K562 (cell line): ENCODE data around the gene CXCL6. TPM values are rescaled to one million over a fixed set of nuclear protein-coding genes. Genes with fewer than 3 reads are reported as not detected.

Source experiments
- ATAC-seq: fragments of 200-7000 bp; cut with Tn5 transposase; 3 replicates; pipeline ENCODE4 v1.9.1; 2020; ENCODE audit warnings: moderate library complexity
- BruUV-seq: library from RNA; stranded (reverse); fragments of 400-500 nt; replicated peaks from 2 replicates; lab custom pipeline; 2021; lab: Mats Ljungman, UMichigan
- CTCF ChIA-PET: fragments of 300-600 bp; formaldehyde crosslinking; extraction: SDS; loops from one replicate; lab custom pipeline; 2021; ENCODE audit warnings: low intra/inter-chr PET ratio; lab: Yijun Ruan, JAX
- POLR2A ChIA-PET: fragments of 300-600, 350-650 bp; sonication (Branson Sonifier 250); formaldehyde crosslinking; extraction: SDS; loops from one replicate; lab custom pipeline; 2021; ENCODE audit warnings: antibody characterized with exemption, inconsistent platforms; lab: Yijun Ruan, JAX
- DNase-seq, 4 experiments: peaks; one replicate each; pipeline versions ENCODE4 v3.0.0 to v3.0.0-alpha.2; 2011 to 2018; ENCODE audit warnings: low spot score in 3 of 4, mixed read lengths in 3 of 4; ENCODE audit errors: extremely low read depth in 1 of 4
- FAIRE-seq: peaks from 2 replicates; lab custom pipeline; 2011; peaks lifted over from hg19 to GRCh38; lab: Jason Lieb, UNC
- H2AFZ ChIP-seq: 2 replicates; pipeline ENCODE4 v1.6.0; 2011; ENCODE audit warnings: low read depth, low read length, control low read depth, inconsistent platforms
- H3K27ac ChIP-seq: fragments of 200-600 bp; 3 replicates; pipeline ENCODE4 v1.8.0; 2011; ENCODE audit warnings: low read depth, mild to moderate bottlenecking, control low read depth, inconsistent platforms, low read length, moderate library complexity, mixed read lengths; ENCODE audit errors: extremely low read depth
- H3K27me3 ChIP-seq, 2 experiments: fragments of 300-600 bp in 1 of 2; 2 replicates in 1 of 2; 3 replicates in 1 of 2; pipeline versions ENCODE4 v1.6.0 to v1.8.0; 2011; ENCODE audit warnings: inconsistent platforms in 2 of 2, low read length in 2 of 2, mild to moderate bottlenecking in 1 of 2, mixed read lengths in 1 of 2, moderate library complexity in 1 of 2; ENCODE audit not compliant: control insufficient read depth in 2 of 2, insufficient read depth in 2 of 2
- H3K36me3 ChIP-seq: fragments of 300-600 bp; 3 replicates; pipeline ENCODE4 v1.8.0; 2011; ENCODE audit warnings: mild to moderate bottlenecking, low read length, inconsistent platforms; ENCODE audit not compliant: control insufficient read depth, insufficient read depth
- H3K4me1 ChIP-seq, 2 experiments: fragments of 200-600 bp in 1 of 2; replicated peaks in 1 of 2; 2 replicates in 1 of 2; 3 replicates in 1 of 2; pipeline versions ENCODE4 v1.5.1 to v1.8.0; 2011; ENCODE audit warnings: inconsistent platforms in 2 of 2, low read length in 2 of 2, mild to moderate bottlenecking in 1 of 2, mixed read lengths in 1 of 2, moderate library complexity in 1 of 2; ENCODE audit not compliant: control insufficient read depth in 2 of 2, insufficient read depth in 2 of 2
- H3K4me2 ChIP-seq: 2 replicates; pipeline ENCODE4 v1.6.1; 2011; ENCODE audit warnings: low read length, control low read depth, inconsistent platforms, mixed read lengths; ENCODE audit not compliant: insufficient read depth
- H3K4me3 ChIP-seq: fragments of 200-600 bp; sonication (generic), shearing (Covaris generic); 2 replicates; pipeline ENCODE4 v1.5.1; 2016; ENCODE audit warnings: control low read depth, inconsistent platforms
- H3K79me2 ChIP-seq: fragments of 200-600 bp; 3 replicates; pipeline ENCODE4 v1.8.0; 2011; ENCODE audit warnings: low read length, inconsistent platforms; ENCODE audit not compliant: control insufficient read depth, insufficient read depth
- H3K9ac ChIP-seq, 2 experiments: 2 replicates each; pipeline versions ENCODE4 v1.6.0 to v1.6.1; 2011; ENCODE audit warnings: low read depth in 2 of 2, low read length in 2 of 2, control low read depth in 1 of 2, inconsistent platforms in 1 of 2, mild to moderate bottlenecking in 1 of 2, mixed read lengths in 1 of 2; ENCODE audit not compliant: insufficient read depth in 1 of 2
- H3K9me1 ChIP-seq: one replicate; pipeline ENCODE4 v1.6.0; 2011; ENCODE audit warnings: inconsistent platforms, mild to moderate bottlenecking, low read length, moderate library complexity; ENCODE audit not compliant: control insufficient read depth, insufficient read depth
- H3K9me3 ChIP-seq: replicated peaks from 2 replicates; pipeline ENCODE4 v1.5.1; 2011; ENCODE audit warnings: low read depth, low read length, inconsistent platforms; ENCODE audit not compliant: control insufficient read depth, insufficient read depth
- H4K20me1 ChIP-seq: replicated peaks from 2 replicates; pipeline ENCODE4 v1.6.1; 2011; ENCODE audit warnings: low read length, inconsistent platforms, mixed read lengths; ENCODE audit not compliant: control insufficient read depth, insufficient read depth
- CBFA2T3 ChIP-seq: fragments of 450-650 bp; IDR thresholded peaks from 2 replicates; pipeline ENCODE4 v1.6.1; 2017
- DNMT1 ChIP-seq: fragments of 450-650 bp; IDR thresholded peaks from 2 replicates; pipeline ENCODE4 v1.6.1; 2016; ENCODE audit warnings: antibody characterized with exemption, mild to moderate bottlenecking
- LEF1 ChIP-seq: fragments of 450-650 bp; IDR thresholded peaks from 2 replicates; pipeline ENCODE4 v1.6.1; 2016; ENCODE audit warnings: mild to moderate bottlenecking
- MEF2A ChIP-seq: IDR thresholded peaks from 2 replicates; pipeline ENCODE4 v1.6.1; 2011; ENCODE audit warnings: low read depth, mild to moderate bottlenecking, low read length, moderate library complexity; ENCODE audit not compliant: control insufficient read depth
- RAD21 ChIP-seq, 2 experiments: fragments of 250-450 bp in 1 of 2; fragments of 450-650 bp in 1 of 2; sonication (Bioruptor Pico) in 1 of 2; formaldehyde crosslinking in 1 of 2; IDR thresholded peaks in 1 of 2; conservative IDR thresholded peaks in 1 of 2; 2 replicates each; pipeline versions ENCODE4 v1.4.0 to v1.8.0; 2020 to 2022; ENCODE audit warnings: mild to moderate bottlenecking in 2 of 2, moderate library complexity in 1 of 2
- STAT5A ChIP-seq: IDR thresholded peaks from 2 replicates; pipeline ENCODE4 v1.6.1; 2012; ENCODE audit warnings: low read length, inconsistent platforms, borderline replicate concordance
- ZKSCAN3 ChIP-seq: fragments of 250-450 bp; sonication (Bioruptor Pico); IDR thresholded peaks from 2 replicates; pipeline ENCODE4 v1.4.0; 2020
- WGBS: fragments of 100-300 bp; shearing (Covaris generic); methylation state at CpG from one replicate; pipeline ENCODE4 v1.1.6; 2016; ENCODE audit warnings: low coverage, mixed read lengths; ENCODE audit not compliant: insufficient coverage; ENCODE audit errors: missing lambda C conversion rate; 5-methylcytosine and 5-hydroxymethylcytosine counted together
- in situ Hi-C: fragments of 300-500 bp; cut with MboI; formaldehyde crosslinking; loops from 4 replicates; pipeline ENCODE4 v1.15.0; 2018; ENCODE audit warnings: inconsistent platforms, mixed read lengths
- intact Hi-C: fragments of 100-400 bp; cut with micrococcal nuclease; formaldehyde crosslinking; loops from 2 replicates; pipeline ENCODE4 v1.14.2; 2022
- polyA plus RNA-seq, 8 experiments: library from polyadenylated mRNA; depleted of rRNA in 4 of 8; stranded (reverse) in 5 of 8; unstranded in 3 of 8; fragments of >200 nt; fragmentation: Nextera tagmentation in 2 of 8; fragmentation: Illumina TruSeq in 1 of 8; extraction: Ambion mirVana in 2 of 8; extraction: Trizol in 1 of 8; gene quantifications; 2 replicates each; pipeline versions ENCODE4 v1.2.1 to v1.2.3, GENCODE V29; 2011 to 2014; ENCODE audit warnings: inconsistent platforms in 1 of 8, missing spikeins in 1 of 8
- total RNA-seq, 7 experiments: library from RNA; depleted of rRNA in 6 of 7; stranded (reverse); fragments of >200 nt in 6 of 7; fragmentation: Illumina TruSeq in 2 of 7; extraction: Trizol in 2 of 7; gene quantifications; 2 replicates each; pipeline versions ENCODE4 v1.2.1 to v1.2.3, GENCODE V29; 2011 to 2021; ENCODE audit warnings: low replicate concordance in 1 of 7

CXCL6 gene
- total and polyA plus RNA-seq, 9 of the 15 experiments (the other 6 are each of a cell fraction or from before 2014, with no cell fraction given): not detected

DNA sequence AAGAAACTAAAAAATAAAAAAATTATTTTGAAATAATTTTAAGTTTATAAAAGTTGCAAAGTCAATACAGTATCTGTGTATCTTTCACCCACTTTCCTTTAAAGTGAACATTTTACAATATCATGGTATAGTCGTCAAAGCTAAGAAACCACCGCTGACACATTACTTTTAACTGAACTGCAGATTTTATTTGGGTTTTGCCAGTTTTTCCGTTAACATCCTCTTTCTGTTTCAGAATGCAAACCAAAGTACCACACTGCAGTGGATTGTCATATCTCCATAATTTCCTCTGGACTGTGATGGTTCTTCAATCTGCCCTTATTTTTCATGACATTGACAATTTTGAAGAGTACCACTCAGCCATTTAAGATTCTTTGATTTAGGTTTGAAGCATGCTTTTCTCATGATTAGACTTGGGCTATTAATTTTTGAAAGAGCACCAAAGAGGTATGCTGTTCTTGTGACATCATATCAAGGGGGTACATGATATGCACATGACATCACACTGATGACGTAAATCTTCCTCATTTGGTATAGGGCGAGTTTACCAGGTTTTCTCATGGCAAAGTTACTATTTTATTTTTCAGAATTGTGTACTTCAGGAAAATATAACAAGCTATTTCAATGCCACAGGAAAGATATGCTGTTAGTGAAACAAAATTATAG lies 29.1 kb downstream of the CXCL6 start (continued):
- no peak for TF ChIP-seq LEF1

DNA sequence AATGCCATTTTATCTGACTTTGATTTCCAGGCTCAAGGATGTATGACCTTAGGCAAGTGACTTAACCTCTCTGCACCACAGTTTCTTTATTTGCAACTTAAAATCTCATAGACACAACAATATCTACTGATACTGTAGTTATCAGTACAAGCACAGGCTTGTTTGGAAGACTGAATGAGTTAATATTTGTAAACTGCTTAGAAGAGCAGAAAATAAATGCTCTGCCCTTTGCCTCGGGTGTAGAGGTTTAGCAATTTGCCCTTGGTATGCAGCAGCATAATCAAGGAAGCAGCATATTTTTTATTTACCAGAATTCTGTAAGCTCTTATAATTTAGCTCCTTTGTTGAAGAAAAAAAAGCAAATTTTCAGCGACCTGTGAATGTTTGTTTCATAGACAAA lies 29.8 kb downstream of the CXCL6 start:
- TF ChIP-seq CBFA2T3 (0 out of 2 replicates have a peak, but pooled peaks have one; percentile 19), STAT5A (no peak)
- Histone ChIP-seq H3K27ac (no peak overlapping the region), H3K36me3 (no peaks in the 10 kb centered on the region), H3K4me1 (peaks cover 9 to 11% of the 10 kb centered on the region in 2 experiments; a peak in 4 of 5 replicates), H3K4me2 (no peak overlapping the region), H3K79me2 (no peaks in the 10 kb centered on the region), H3K9me3 (no peaks in the 10 kb centered on the region), H4K20me1 (no peaks in the 10 kb centered on the region), H2AFZ (no peak overlapping the region), H3K9me1 (no peaks in the 10 kb centered on the region), H3K4me3 (no peak overlapping the region), H3K27me3 (no peaks in the 10 kb centered on the region), H3K9ac (no peak overlapping the region)
- in situ Hi-C loops: no loop called here
- FAIRE-seq (no peak), DNase-seq (no peak), ATAC-seq (no peak)
- WGBS: 18% methylated on average over 2 of the region's 2 CpGs
- intact Hi-C loops: loop anchor here (5.0 kb wide), 1 partner anchor 231 kb away; the partner anchor contains the start of gene CXCL2
- ChIA-PET POLR2A (no interaction called here), CTCF (no interaction called here)
- BruUV-seq: no TSS peak

DNA sequence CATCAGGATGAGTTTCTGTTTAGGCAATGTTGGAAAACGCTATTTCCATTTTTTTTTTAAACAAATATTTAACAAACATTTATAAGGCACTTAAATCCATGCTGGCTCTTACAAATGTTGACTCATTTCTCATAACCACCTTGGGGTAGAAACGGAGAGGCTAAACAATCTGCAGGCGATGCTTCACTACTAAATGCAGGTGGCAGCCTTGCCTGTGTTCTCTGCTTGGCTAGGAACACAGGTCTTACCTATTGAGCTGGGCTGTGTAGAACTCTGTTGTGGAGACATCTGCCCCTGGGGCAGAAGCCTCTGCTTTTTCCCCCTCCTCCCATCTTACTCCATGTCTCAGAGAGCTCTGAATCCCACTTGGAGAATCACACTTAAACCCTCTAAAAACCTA lies 31.3 kb downstream of the CXCL6 start:
- CTCF ChIA-PET: interaction anchor here (0.7 kb wide), 1 partner anchor 25 kb away, joined by 4 read pairs; no protein-coding TSS in a partner anchor
- WGBS: 41% methylated on average over 3 of the region's 3 CpGs
- ATAC-seq: no peak

More for the DNA sequence above, 31.3 kb downstream of the CXCL6 start:
- Histone ChIP-seq H3K27me3 (no peaks in the 10 kb centered on the region), H3K4me1 (peaks cover 9 to 11% of the 10 kb centered on the region in 2 experiments; a peak in 4 of 5 replicates), H3K4me3 (no peak overlapping the region), H3K9me1 (no peaks in the 10 kb centered on the region), H3K79me2 (no peaks in the 10 kb centered on the region), H3K27ac (no peak overlapping the region)
- POLR2A ChIA-PET: interaction anchor here (0.6 to 0.7 kb wide), 2 partner anchors 9 to 14 kb away, joined by 3 to 4 read pairs; no protein-coding TSS in a partner anchor
- no peak for FAIRE-seq
- TF ChIP-seq DNMT1 (no peak), RAD21 (CRISPR knock-in tag; conservative IDR thresholded peaks at IDR 0.05 in 1 of 2, IDR thresholded peaks at IDR 0.05 in 1 of 2) (peak in 1 of 2 experiments; percentile 36; a peak in 2 of 4 replicates), ZKSCAN3 (CRISPR knock-in tag) (no peak), MEF2A (no peak)
- TF ChIP-seq, all 486 proteins: peak for 1
- Histone ChIP-seq H3K9me3 (no peaks in the 10 kb centered on the region), H3K4me2 (no peak overlapping the region), H3K9ac (no peak overlapping the region), H3K36me3 (no peaks in the 10 kb centered on the region), H4K20me1 (no peaks in the 10 kb centered on the region), H2AFZ (0 out of 2 replicates have a peak overlapping the region, but pooled peaks have one; percentile 89)
- in situ Hi-C loops (no loop called here), intact Hi-C loops (loop anchor here (2.0 to 5.0 kb wide), 3 partner anchors 55 to 230 kb away; partner anchors contain the start of genes CXCL2 and CXCL3)
- DNase-seq: peak in 2 of 4 experiments; percentile 16 to 19
- no TSS peak for BruUV-seq
